Adrenal gland (tissue), 5 donors: ENCODE measurements around the gene CUTA.

ENCODE experiments used
- POLR2A ChIP-seq, 2 donors: fragments of 450-650 bp; IDR thresholded peaks; one replicate each; pipeline ENCODE4 v1.6.1; 2017; ENCODE audit warnings: antibody characterized with exemption in 2 of 2, mild to moderate bottlenecking in 2 of 2, moderate library complexity in 1 of 2
- TF ChIP-seq, protein P1 (sequence below), 6 experiments: fragments of 450-650 bp in 4 of 6; fragments of 200-600 bp in 2 of 6; sonication (generic) in 1 of 6; IDR thresholded peaks; 1 replicate in 5 of 6; 2 replicates in 1 of 6; pipeline versions ENCODE4 v1.5.1 to v1.8.0; 2016 to 2021; ENCODE audit warnings: antibody characterized with exemption in 6 of 6, mild to moderate bottlenecking in 2 of 6, moderate library complexity in 1 of 6
- donor health status: DM: no; HTN: no; CAD: no.

DNA sequence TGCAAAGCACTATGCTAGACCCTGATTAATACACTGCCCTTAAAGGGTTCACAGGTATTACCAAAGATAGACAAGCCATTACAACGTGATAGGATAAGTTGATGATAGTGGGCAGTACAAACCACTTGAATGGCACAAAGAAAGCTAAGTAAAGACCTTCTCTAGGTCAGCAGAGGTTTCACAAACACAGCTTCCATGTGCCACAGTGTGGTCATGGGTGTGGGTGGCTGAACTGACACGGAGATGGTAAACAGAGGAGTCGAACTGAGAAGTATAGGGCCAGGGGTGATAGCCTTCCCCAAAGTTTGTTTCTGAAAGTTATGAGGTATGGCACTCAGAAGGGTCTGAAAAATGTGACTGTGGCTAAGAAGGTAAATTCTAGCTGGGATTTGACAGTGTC lies 40.8 kb upstream of the CUTA start:
- no peak for TF ChIP-seq POLR2A (IDR thresholded peaks at IDR 0.05)
- TF ChIP-seq, protein P1, sequence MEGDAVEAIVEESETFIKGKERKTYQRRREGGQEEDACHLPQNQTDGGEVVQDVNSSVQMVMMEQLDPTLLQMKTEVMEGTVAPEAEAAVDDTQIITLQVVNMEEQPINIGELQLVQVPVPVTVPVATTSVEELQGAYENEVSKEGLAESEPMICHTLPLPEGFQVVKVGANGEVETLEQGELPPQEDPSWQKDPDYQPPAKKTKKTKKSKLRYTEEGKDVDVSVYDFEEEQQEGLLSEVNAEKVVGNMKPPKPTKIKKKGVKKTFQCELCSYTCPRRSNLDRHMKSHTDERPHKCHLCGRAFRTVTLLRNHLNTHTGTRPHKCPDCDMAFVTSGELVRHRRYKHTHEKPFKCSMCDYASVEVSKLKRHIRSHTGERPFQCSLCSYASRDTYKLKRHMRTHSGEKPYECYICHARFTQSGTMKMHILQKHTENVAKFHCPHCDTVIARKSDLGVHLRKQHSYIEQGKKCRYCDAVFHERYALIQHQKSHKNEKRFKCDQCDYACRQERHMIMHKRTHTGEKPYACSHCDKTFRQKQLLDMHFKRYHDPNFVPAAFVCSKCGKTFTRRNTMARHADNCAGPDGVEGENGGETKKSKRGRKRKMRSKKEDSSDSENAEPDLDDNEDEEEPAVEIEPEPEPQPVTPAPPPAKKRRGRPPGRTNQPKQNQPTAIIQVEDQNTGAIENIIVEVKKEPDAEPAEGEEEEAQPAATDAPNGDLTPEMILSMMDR (IDR thresholded peaks at IDR 0.05): no peak
